ENCODE measurements around the gene TLDC2.
"Not testable (repeated sequence)": the region's sequence is repeated elsewhere in the genome, so short reads cannot be mapped to it uniquely, and the experiment has no call there.

The TLDC2 gene

DNA sequence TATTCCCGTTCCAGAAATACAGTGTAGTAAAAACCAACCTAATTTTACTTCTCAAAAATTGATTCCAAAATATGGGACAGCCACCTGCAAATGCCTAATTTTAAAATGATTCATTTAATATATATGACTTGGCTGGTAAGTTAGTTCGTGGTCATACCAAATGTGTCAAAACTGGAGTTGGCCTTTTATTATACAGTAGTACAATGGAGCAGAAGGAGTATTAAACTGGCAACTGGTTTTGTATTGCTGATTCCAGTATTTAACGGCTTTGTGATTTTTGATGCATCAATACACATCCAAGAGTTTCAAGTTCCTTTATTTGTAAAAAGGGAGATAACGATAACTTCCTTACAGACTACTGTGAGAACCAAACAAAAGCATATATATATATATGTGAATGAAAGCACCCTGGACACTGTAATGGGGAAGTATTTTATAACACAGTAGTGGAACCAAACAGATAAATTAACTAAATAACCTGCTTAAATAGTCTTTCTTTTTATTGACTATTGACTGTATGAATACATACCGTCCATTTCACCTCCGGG lies 50.8 kb downstream of the TLDC2 start:
- in situ Hi-C loops (cut with HindIII; ENCODE audit: low pct_ligation_motif_present, low pct_unique_long_range_greater_than_20kb, low sequenced_read_pairs) = no loop called here
- DNase-seq = no peak

DNA sequence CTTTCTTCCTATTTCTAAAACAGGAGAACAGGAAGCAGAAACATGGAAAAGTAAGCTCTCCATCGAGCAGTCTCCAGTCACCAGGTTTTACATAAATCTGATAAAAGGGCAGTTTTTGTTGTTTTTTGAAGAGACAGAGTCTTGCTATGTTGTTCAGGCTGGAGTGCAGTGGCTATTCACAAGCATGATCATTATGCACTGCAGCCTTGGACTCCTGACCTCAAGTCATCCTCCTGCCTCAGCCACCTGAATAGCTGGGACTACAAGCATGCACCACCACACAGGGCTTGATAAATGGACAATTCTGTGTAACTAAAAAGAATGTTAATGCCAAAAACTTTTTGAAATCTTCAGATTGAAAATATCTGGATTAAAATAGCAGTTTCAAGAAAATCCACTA lies 51.8 kb downstream of the TLDC2 start:
- DNase-seq = no peak
- in situ Hi-C loops (cut with HindIII; ENCODE audit: low pct_ligation_motif_present, low pct_unique_long_range_greater_than_20kb, low sequenced_read_pairs) = no loop called here

DNA sequence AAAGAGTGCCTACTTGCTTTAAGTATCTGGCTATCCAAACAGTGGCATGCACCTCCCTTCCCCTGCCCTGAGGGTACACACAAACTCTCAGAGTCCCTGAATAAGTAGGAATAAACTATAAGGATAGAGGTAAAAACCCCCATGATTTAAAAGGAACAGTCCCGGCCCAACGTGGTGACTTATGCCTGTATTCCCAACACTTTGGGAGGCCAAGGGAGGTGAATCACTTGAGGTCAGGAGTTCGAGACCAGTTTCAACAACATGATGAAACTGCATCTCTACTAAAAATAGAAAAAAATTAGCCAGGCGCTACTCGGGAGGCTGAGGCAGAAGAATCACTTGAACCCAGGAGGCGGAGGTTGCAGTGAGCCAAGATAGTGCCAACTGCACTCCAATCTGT lies 53.4 kb downstream of the TLDC2 start:
- in situ Hi-C loops (cut with HindIII; ENCODE audit: low pct_ligation_motif_present, low pct_unique_long_range_greater_than_20kb, low sequenced_read_pairs) = no loop called here
- peak; percentile 11 for DNase-seq

DNA sequence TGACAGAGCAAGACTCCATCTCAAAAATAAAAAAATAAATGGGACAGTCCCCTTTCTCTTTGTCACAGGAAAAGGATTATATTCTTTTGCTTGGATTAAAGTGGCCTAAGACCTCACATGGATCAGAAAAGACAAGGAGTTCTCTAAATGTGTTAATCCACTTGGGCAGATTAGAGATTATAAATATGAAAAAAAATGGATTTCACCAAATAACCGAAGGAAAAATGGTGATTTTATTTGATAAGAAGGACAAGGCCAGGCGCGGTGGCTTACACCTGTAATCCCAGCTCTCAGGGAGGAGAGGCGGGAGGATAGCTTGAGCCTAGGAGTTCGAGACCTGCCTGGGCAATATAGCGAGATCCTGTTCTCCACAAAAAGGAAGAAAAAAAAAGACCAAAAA lies 53.8 kb downstream of the TLDC2 start:
- no peak for DNase-seq
- in situ Hi-C loops (cut with HindIII; ENCODE audit: low pct_ligation_motif_present, low pct_unique_long_range_greater_than_20kb, low sequenced_read_pairs) = no loop called here

DNA sequence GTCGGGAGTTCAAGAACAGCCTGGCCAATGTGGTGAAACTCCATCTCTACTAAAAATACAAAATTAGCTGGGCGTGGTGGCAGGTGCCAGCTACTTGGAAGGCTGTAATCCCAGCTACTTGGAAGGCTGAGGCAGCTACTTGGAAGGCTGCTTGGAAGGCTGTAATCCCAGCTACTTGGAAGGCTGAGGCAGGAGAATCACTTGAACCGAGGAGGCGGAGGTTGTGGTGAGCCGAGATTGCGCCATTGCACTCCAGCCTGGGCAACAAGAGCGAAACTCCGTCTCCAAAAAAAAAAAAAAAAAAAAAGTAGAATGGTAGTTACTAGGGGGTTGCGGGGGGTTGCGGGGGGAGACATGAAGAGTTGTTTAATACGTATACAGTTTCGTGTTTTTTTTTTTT lies 56.1 kb downstream of the TLDC2 start:
- in situ Hi-C loops (cut with HindIII; ENCODE audit: low pct_ligation_motif_present, low pct_unique_long_range_greater_than_20kb, low sequenced_read_pairs); DNase-seq: not testable (repeated sequence)

DNA sequence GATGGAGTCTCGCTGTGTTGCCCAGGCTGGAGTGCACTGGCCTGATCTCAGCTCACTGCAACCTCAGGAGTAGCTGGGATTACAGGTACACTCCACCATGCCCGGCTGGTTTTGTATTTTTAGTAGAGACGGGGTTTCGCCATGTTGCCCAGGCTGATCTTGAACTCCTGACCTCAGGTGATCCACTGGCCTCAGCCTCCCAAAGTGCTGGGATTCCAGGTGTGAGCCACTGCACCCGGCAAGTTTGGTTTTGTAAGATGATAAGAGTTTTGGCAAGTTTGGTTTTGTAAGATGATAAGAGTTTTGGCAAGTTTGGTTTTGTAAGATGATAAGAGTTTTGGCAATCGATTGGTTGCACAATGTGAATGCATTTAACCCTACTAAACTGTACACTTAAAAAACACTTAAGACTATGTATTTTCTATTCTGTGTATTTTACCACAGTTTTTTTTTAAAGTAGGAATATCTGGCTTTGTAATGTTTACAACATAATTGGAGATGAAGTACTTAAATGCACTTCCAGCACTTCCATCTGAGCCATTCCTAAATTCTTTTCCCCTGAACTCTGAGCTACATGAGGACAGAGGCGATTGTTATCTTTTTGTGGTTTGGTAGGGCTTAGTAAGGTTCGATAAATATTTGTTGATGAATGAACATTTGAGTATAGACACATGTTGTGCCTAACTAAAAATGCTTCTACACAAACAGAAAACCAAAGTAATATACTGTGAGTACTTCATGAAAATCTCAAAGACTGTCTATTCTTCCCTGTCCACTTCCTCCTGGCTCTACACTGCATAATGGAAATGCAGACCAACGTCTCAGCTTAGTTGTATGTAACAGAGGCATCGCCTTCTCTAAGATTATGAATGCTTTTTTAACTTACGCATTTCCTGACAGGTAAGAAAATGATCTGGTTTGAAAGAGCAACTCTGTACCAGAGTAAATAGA lies 56.8 kb downstream of the TLDC2 start:
- in situ Hi-C loops (cut with HindIII; ENCODE audit: low pct_ligation_motif_present, low pct_unique_long_range_greater_than_20kb, low sequenced_read_pairs) = no loop called here
- no peak for DNase-seq

DNA sequence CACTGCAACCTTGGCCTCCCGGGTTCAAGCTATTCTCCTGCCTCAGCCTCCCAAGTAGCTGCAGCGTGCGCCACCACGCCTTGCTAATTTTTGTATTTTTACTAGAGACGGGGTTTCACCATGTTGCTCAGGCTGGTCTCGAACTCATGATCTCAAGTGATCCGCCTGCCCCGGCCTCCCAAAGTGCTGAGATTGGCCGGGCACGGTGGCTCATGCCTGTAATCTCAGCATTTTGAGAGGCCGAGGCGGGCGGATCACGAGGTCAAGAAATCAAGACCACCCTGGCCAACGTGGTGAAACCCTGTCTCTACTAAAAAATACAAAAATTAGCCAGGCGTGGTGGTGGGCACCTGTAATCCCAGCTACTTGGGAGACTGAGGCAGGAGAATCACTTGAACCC lies 57.6 kb downstream of the TLDC2 start:
- DNase-seq; in situ Hi-C loops (cut with HindIII; ENCODE audit: low pct_ligation_motif_present, low pct_unique_long_range_greater_than_20kb, low sequenced_read_pairs): not testable (repeated sequence)

DNA sequence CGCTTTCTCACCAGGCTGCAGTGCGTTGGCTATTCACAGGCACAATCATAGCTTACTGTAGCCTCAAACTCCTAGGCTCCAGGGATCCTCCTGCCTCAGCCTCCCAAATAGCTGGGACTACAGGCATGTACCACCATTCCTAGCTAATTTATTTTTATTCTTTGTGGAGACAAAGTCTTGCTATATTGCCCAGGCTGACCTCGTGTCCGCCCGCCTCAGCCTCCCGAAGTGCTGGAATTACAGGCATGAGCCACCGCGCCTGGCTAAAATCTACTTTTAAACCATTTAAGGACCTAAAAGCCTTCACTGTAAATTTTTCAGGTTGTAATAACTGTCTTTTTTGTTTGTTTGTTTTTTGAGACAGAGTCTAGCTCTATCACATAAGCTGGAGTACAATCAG lies 60.4 kb downstream of the TLDC2 start:
- DNase-seq = no peak
- in situ Hi-C loops (cut with HindIII; ENCODE audit: low pct_ligation_motif_present, low pct_unique_long_range_greater_than_20kb, low sequenced_read_pairs) = no loop called here

DNA sequence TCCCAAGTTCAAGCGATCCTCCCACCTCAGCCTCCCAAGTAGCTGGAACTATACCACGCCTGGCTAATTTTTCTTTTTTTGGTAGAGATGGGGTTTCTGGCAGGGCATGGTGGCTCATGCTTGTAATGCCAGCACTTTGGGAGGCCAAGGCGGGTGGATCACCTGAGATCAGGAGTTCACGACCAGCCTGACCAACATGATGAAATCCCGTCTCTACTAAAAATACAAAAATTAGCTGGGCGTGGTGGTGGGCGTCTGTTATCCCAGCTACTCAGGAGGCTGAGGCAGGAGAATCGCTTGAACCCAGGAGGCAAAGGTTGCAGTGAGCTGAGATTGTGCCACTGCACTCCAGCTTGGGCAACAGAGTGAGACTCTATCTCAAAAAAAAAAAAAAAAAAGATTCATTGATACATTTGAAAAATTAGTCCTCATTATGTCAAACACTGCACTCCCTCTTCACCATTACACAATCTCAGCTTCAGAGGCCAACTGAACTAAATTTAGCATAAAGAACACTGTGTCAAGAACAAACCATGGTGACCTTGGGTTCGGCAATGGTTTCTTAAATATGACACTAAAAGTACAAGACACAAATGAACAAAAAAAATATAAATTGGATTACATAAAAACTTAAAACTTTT lies 60.9 kb downstream of the TLDC2 start:
- DNase-seq; in situ Hi-C loops (cut with HindIII; ENCODE audit: low pct_ligation_motif_present, low pct_unique_long_range_greater_than_20kb, low sequenced_read_pairs): not testable (repeated sequence)

DNA sequence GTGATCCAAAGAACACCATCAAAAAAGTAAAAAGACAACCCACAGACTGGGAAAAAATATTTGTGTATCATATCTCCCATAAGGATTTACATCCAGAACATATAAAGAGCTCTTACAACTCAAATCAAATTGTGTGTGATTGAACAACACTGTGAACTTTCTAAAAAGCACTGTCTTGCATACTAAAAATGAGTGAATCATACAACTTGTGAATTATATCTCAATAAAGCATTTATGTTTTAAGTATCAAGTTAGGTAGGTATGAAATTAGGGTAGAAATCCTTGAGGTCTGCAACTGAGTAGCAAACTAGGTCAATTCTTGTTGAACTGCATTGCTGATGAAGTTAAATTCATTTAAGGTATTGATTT lies 61.4 kb downstream of the TLDC2 start:
- DNase-seq = no peak
- in situ Hi-C loops (cut with HindIII; ENCODE audit: low pct_ligation_motif_present, low pct_unique_long_range_greater_than_20kb, low sequenced_read_pairs) = no loop called here

DNA sequence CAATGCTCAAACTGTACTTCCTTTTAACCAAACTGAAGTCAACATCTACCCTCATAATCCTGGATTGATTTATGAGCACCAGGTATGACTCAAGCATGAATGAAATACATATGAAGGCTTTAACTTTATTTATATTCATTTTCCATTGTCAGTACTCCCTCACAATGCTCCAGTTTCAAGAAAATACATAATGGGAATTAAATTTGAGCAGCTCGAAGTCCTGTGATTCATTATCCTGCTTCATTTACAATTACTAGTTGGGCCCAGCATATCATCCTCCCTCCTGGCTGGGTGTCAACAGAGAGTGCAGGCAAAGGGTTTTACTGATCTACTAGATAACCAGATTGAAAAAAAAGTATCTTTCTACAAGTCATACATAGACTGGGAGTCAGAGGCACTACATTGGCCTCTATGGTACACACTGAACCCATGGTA lies 65.5 kb downstream of the TLDC2 start:
- in situ Hi-C loops (cut with HindIII; ENCODE audit: low pct_ligation_motif_present, low pct_unique_long_range_greater_than_20kb, low sequenced_read_pairs) = no loop called here
- no peak for DNase-seq

Measured in ACHN (cell line).